Activated CD8-positive, alpha-beta memory T cell treated with anti-CD3 and anti-CD28 coated beads, Interleukin-2, amount 50 U/mL, for 1 hour (primary cell): ENCODE measurements around the gene MPZL3.

Experiments used
- DNase-seq: peaks from one replicate; pipeline ENCODE4 v3.0.0-alpha.2; 2020; ENCODE audit errors: extremely low read depth

The MPZL3 gene

GRCh38 chr11:118251858-118252652 is at the start of gene MPZL3:
Gene MPZL3, minus strand, starts transcription at chr11:118252365. Its CDS starts 71 bp downstream, at chr11:118252294.
- peak; percentile 94 for DNase-seq

GRCh38 chr11:118301600-118302195 is 49.5 kb upstream of the MPZL3 start:
- no peak for DNase-seq

- DNase-seq = no peak
Measured at GRCh38 chr11:118295815-118296454, 43.8 kb upstream of the MPZL3 start.

- no peak for DNase-seq
Measured at GRCh38 chr11:118295199-118295598, 43.0 kb upstream of the MPZL3 start.

- DNase-seq = no peak
Measured at GRCh38 chr11:118294053-118294452, 41.9 kb upstream of the MPZL3 start.

- DNase-seq = no peak
Measured at GRCh38 chr11:118291477-118292135, 39.4 kb upstream of the MPZL3 start.

GRCh38 chr11:118290923-118291322 is 38.8 kb upstream of the MPZL3 start:
- DNase-seq = no peak

GRCh38 chr11:118289401-118289800 is 37.2 kb upstream of the MPZL3 start:
- no peak for DNase-seq

- DNase-seq = no peak
Measured at GRCh38 chr11:118287006-118287405, 34.8 kb upstream of the MPZL3 start.

- no peak for DNase-seq
Measured at GRCh38 chr11:118286545-118286944, 34.4 kb upstream of the MPZL3 start.

- DNase-seq = no peak
Measured at GRCh38 chr11:118283756-118284350, 31.7 kb upstream of the MPZL3 start.

- no peak for DNase-seq
Measured at GRCh38 chr11:118283037-118283636, 31.0 kb upstream of the MPZL3 start.

- DNase-seq = no peak
Measured at GRCh38 chr11:118282606-118283005, 30.4 kb upstream of the MPZL3 start.

GRCh38 chr11:118281284-118281683 is 29.1 kb upstream of the MPZL3 start:
- no peak for DNase-seq

GRCh38 chr11:118277312-118277711 is 25.1 kb upstream of the MPZL3 start:
- no peak for DNase-seq

GRCh38 chr11:118276422-118276821 is 24.3 kb upstream of the MPZL3 start:
- DNase-seq = no peak

- DNase-seq = no peak
Measured at GRCh38 chr11:118275176-118275575, 23.0 kb upstream of the MPZL3 start.

GRCh38 chr11:118274186-118274585 is 22.0 kb upstream of the MPZL3 start:
- DNase-seq = no peak

GRCh38 chr11:118272001-118272400 is 19.8 kb upstream of the MPZL3 start:
- no peak for DNase-seq

- no peak for DNase-seq
Measured at GRCh38 chr11:118267486-118267885, 15.3 kb upstream of the MPZL3 start.

- no peak for DNase-seq
Measured at GRCh38 chr11:118265954-118266353, 13.8 kb upstream of the MPZL3 start.
